Measurements from ENCODE around the gene HAUS7.

Gene HAUS7

GRCh38 chrX:153463031-153463430, 7.3 kb downstream of the HAUS7 start:
- Mint-ChIP-seq H3K27ac (no peak overlapping the region), H3K36me3 (ENCODE audit: low read depth) (peaks cover 16% of the 10 kb centered on the region), H3K9me3 (no peaks in the 10 kb centered on the region), H3K27me3 (ENCODE audit: low read depth) (no peaks in the 10 kb centered on the region), H3K4me1 (ENCODE audit: low read depth) (no peaks in the 10 kb centered on the region), H3K4me3 (no peak overlapping the region)
- no peak for DNase-seq (ENCODE audit: low spot score)

DNA sequence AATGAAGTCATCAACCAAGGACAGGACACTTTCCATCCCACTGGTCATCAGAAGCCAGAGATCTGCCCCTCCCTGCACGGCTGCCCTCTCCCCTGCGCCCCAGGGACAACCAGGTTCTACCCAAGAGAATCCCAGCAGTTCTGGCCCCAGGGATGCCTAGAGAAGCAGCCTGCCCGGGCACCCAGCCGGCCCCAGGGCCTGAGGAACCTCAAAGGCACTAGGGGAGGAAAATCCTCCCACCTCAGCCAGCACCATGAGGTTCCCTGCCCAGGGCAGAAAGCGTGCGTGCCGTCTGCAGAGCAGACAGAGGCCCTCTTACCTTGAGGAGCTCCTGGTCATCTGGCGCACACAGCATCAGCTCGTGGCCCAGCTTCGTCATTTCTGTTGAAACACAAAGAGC, 8.1 kb downstream of the HAUS7 start:
- no peaks in the 10 kb centered on the region for H3K9me3 Mint-ChIP-seq
- H3K27me3 Mint-ChIP-seq (ENCODE audit: low read depth), result no peaks in the 10 kb centered on the region
- H3K27ac Mint-ChIP-seq, result no peak overlapping the region
- H3K4me3 Mint-ChIP-seq, result no peak overlapping the region
- H3K36me3 Mint-ChIP-seq (ENCODE audit: low read depth), result peaks cover 10% of the 10 kb centered on the region
- H3K4me1 Mint-ChIP-seq (ENCODE audit: low read depth), result no peaks in the 10 kb centered on the region
- DNase-seq (ENCODE audit: low spot score), result no peak

- no peak overlapping the region for H3K4me3 Mint-ChIP-seq
- H3K36me3 Mint-ChIP-seq (ENCODE audit: low read depth), result peaks cover 8% of the 10 kb centered on the region
- no peaks in the 10 kb centered on the region for H3K9me3 Mint-ChIP-seq
- DNase-seq (ENCODE audit: low spot score), result no peak
- no peaks in the 10 kb centered on the region for H3K4me1 Mint-ChIP-seq (ENCODE audit: low read depth)
- no peak overlapping the region for H3K27ac Mint-ChIP-seq
- no peaks in the 10 kb centered on the region for H3K27me3 Mint-ChIP-seq (ENCODE audit: low read depth)
Observed at GRCh38 chrX:153460826-153461225, 9.6 kb downstream of the HAUS7 start.

DNA sequence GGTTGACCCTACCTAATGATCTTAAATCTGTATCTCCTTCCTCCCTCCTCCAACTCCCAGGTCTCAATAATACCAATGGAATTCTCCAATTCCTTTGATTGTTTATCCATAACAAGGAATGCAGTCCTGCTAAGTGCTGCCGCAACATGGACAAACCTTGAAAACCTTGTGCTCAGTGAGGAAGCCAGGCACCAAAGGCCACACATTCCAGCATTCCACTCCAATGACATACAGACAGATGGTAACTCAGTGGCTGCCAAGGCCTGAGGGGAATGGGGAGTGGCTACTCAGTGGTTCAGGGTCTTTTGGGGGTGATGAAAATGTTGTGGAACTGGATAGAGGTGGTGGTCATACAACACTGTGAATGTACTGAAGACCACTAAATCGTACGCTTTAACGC, 10.4 kb downstream of the HAUS7 start:
- no peak for DNase-seq (ENCODE audit: low spot score)
- Mint-ChIP-seq H3K36me3 (ENCODE audit: low read depth) (peaks cover 8% of the 10 kb centered on the region), H3K27me3 (ENCODE audit: low read depth) (no peaks in the 10 kb centered on the region), H3K4me3 (no peak overlapping the region), H3K27ac (no peak overlapping the region), H3K9me3 (no peaks in the 10 kb centered on the region), H3K4me1 (ENCODE audit: low read depth) (no peaks in the 10 kb centered on the region)

GRCh38 chrX:153458476-153458875, 11.9 kb downstream of the HAUS7 start:
- Mint-ChIP-seq H3K9me3 (no peaks in the 10 kb centered on the region), H3K4me3 (no peak overlapping the region), H3K27ac (no peak overlapping the region), H3K4me1 (ENCODE audit: low read depth) (no peaks in the 10 kb centered on the region), H3K36me3 (ENCODE audit: low read depth) (peaks cover 5% of the 10 kb centered on the region), H3K27me3 (ENCODE audit: low read depth) (no peaks in the 10 kb centered on the region)
- no peak for DNase-seq (ENCODE audit: low spot score)

DNA sequence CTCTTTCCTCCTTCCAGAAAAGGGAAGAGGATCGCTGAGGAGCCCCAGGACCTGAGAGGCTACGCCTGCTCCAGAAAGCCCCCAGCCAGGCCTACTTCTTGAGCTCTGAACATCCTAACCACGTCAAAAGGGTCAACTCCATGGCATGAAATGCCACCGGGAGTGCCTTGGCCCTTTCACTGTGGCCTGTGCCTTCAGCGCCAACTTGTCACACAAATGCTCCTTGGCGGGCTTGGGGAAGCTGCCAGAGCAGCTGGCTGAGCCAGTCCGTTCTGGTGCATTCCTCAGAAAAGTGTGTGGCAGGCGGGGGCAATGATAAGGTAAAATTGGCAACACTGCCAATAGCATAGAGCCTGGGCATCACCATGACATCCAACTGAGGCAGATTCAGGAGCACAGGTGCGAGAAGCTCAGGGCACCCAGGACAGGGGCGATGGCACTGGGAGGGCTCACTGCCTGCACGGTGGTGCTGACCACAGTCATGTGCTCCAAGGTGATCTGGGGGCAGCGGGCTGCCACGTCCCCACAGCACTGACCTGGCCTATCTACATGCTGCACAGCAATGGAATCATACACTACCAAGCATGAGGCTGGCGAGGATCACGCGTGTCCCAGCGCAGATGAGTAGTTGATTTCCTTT, 12.4 kb downstream of the HAUS7 start:
- H3K9me3 Mint-ChIP-seq, result no peaks in the 10 kb centered on the region
- no peaks in the 10 kb centered on the region for H3K27me3 Mint-ChIP-seq (ENCODE audit: low read depth)
- H3K4me1 Mint-ChIP-seq (ENCODE audit: low read depth), result no peaks in the 10 kb centered on the region
- H3K27ac Mint-ChIP-seq, result no peak overlapping the region
- peaks cover 5% of the 10 kb centered on the region for H3K36me3 Mint-ChIP-seq (ENCODE audit: low read depth)
- no peak overlapping the region for H3K4me3 Mint-ChIP-seq
- no peak for DNase-seq (ENCODE audit: low spot score)

- no peak for DNase-seq (ENCODE audit: low spot score)
- Mint-ChIP-seq H3K27me3 (ENCODE audit: low read depth) (no peaks in the 10 kb centered on the region), H3K4me3 (no peak overlapping the region), H3K36me3 (ENCODE audit: low read depth) (peaks cover 5% of the 10 kb centered on the region), H3K4me1 (ENCODE audit: low read depth) (no peaks in the 10 kb centered on the region), H3K9me3 (no peaks in the 10 kb centered on the region), H3K27ac (no peak overlapping the region)
Observed at GRCh38 chrX:153457136-153457825, 13.1 kb downstream of the HAUS7 start.

DNA sequence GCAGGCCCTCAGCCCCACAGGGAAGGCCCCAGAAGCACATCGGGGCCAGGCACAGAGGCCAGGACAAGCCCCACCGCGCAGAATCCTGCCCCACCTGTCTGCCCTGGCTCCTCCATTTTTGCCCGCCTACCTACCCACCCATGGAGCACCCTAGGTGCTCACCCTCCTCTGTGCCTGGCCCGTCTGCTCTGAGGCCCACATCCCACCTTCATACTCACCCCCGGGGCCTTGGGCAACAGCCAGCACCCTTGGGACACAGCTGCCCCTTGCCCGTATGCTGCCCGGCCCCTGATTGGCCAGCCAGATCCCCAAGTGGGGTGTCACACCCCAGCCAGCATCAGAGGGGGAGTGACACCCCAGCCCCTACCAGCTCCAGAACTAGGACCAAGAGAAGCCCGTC, 13.7 kb downstream of the HAUS7 start:
- Mint-ChIP-seq H3K36me3 (ENCODE audit: low read depth) (peaks cover 5% of the 10 kb centered on the region), H3K4me1 (ENCODE audit: low read depth) (no peaks in the 10 kb centered on the region), H3K4me3 (no peak overlapping the region), H3K27me3 (ENCODE audit: low read depth) (no peaks in the 10 kb centered on the region), H3K27ac (no peak overlapping the region), H3K9me3 (no peaks in the 10 kb centered on the region)
- no peak for DNase-seq (ENCODE audit: low spot score)

GRCh38 chrX:153456161-153456560, 14.2 kb downstream of the HAUS7 start:
- Mint-ChIP-seq H3K4me1 (ENCODE audit: low read depth) (no peaks in the 10 kb centered on the region), H3K9me3 (no peaks in the 10 kb centered on the region), H3K27me3 (ENCODE audit: low read depth) (no peaks in the 10 kb centered on the region), H3K36me3 (ENCODE audit: low read depth) (peaks cover 3% of the 10 kb centered on the region), H3K4me3 (no peak overlapping the region), H3K27ac (no peak overlapping the region)
- no peak for DNase-seq (ENCODE audit: low spot score)

GRCh38 chrX:153455571-153455970, 14.8 kb downstream of the HAUS7 start:
- H3K4me1 Mint-ChIP-seq (ENCODE audit: low read depth), result no peaks in the 10 kb centered on the region
- no peak overlapping the region for H3K27ac Mint-ChIP-seq
- H3K9me3 Mint-ChIP-seq, result no peaks in the 10 kb centered on the region
- no peak overlapping the region for H3K4me3 Mint-ChIP-seq
- H3K36me3 Mint-ChIP-seq (ENCODE audit: low read depth), result peaks cover 5% of the 10 kb centered on the region
- no peak for DNase-seq (ENCODE audit: low spot score)
- H3K27me3 Mint-ChIP-seq (ENCODE audit: low read depth), result no peaks in the 10 kb centered on the region

DNA sequence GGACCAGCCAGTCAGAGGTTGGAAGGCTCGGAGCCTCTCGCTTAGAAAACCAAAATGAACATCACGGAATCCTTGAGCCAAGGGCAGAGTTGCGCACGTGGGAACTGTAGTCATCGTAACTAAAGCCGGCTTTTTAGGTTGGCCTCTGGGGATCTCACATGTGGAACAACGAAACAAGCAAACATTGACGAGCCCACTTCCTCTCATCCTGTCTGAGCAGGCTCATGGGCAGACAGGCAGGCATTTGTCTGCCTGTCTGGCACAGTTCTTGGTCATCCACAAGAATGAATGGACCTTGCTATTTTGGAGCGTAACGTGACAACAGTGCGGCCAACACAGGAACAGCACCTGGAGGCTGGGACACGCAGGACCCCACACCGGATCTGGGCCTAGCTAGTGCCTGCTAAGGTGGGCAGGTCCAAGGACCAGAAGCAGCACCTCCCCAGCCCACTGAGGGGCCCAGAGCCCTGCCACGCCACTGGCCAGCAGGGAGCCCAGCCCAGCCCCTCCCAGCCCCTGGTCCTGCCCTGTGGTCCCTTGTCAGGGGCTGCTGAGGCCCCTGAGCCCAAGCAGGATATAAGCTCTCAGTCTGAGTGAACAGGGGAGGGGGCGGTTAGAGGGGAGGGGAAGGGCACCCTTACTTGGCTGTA, 15.3 kb downstream of the HAUS7 start:
- no peaks in the 10 kb centered on the region for H3K27me3 Mint-ChIP-seq (ENCODE audit: low read depth)
- no peak overlapping the region for H3K27ac Mint-ChIP-seq
- no peak for DNase-seq (ENCODE audit: low spot score)
- H3K9me3 Mint-ChIP-seq, result no peaks in the 10 kb centered on the region
- H3K4me1 Mint-ChIP-seq (ENCODE audit: low read depth), result no peaks in the 10 kb centered on the region
- no peak overlapping the region for H3K4me3 Mint-ChIP-seq
- H3K36me3 Mint-ChIP-seq (ENCODE audit: low read depth), result peaks cover 3% of the 10 kb centered on the region

DNA sequence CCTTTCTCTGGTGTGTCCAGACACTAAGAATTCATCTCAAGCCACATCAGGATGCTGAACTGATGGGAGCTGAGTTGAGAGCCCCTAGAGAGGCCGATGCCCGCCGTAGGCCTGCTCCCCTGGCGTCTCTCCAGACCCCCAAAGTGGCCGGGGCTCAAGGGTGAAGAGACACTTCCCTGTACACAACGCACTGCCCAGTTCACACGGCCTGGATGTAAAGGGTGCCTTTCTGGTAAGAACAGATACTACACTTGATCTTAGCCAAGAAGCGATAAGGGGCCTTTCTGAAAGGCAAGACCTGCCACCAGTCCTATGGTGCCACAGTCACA, 19.5 kb downstream of the HAUS7 start:
- H3K36me3 Mint-ChIP-seq (ENCODE audit: low read depth), result peaks cover 3% of the 10 kb centered on the region
- H3K27me3 Mint-ChIP-seq (ENCODE audit: low read depth), result no peaks in the 10 kb centered on the region
- no peak for DNase-seq (ENCODE audit: low spot score)
- H3K4me1 Mint-ChIP-seq (ENCODE audit: low read depth), result no peaks in the 10 kb centered on the region
- no peak overlapping the region for H3K27ac Mint-ChIP-seq
- no peak overlapping the region for H3K4me3 Mint-ChIP-seq
- no peaks in the 10 kb centered on the region for H3K9me3 Mint-ChIP-seq

DNA sequence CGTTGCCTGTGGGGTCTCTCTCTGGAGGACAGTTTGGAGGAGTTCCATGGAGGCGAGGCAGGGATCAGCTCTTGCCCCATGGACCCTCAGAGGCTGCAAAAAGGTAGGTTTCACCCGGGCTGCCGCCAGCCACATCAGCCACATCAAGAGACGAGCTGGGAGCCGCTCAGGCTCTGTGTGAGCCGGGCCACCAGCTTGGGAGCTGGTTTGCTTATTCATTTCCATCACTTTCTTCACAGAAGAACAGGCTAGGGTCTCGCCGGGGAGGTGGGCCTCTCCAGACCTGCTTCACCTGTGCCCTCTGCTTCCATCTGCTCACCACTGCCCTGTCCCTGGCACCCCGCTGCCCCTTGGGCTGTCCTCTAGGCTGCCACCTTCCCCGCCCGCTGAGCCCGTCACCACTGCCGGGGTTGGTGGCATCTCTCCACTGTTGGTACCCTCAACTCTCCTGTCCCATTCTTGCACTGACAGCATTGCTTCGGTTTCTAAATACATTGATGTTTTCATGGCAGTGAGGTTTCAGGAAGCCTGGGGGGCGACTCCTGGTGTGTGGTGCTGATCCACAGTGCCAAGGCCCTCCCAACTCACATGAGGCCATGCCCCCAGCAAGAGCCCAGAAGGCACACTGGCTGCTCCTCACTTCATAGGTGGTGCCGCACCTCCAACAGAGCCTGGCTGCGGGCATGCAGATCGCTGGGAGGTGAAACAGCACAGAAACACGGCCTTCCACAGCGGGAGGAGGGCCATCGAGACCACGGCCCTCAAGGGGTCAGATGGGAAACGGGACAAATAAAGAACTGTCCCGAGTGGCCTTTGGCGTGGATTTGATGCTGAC, 20.0 kb downstream of the HAUS7 start:
- Mint-ChIP-seq H3K27me3 (ENCODE audit: low read depth) (no peaks in the 10 kb centered on the region), H3K4me1 (ENCODE audit: low read depth) (no peaks in the 10 kb centered on the region), H3K4me3 (no peak overlapping the region), H3K9me3 (no peaks in the 10 kb centered on the region), H3K27ac (no peak overlapping the region), H3K36me3 (ENCODE audit: low read depth) (peaks cover 3% of the 10 kb centered on the region)
- DNase-seq (ENCODE audit: low spot score), result no peak

All from T-helper 2 cell treated with Interferon-gamma antibody and Interleukin-4, amounts not matched to agents 5 μg/mL and 100 μg/mL, for 36 hours (primary cell).